ENCODE results near the gene HMGN5. TPM values are rescaled to one million over a fixed set of nuclear protein-coding genes. Genes with fewer than 3 reads are reported as not detected.

HMGN5 gene
- polyA plus RNA-seq, 1 of the 3 experiments (the other 2 are of a cell fraction): 1.5 TPM

- TF ChIP-seq, protein P1, sequence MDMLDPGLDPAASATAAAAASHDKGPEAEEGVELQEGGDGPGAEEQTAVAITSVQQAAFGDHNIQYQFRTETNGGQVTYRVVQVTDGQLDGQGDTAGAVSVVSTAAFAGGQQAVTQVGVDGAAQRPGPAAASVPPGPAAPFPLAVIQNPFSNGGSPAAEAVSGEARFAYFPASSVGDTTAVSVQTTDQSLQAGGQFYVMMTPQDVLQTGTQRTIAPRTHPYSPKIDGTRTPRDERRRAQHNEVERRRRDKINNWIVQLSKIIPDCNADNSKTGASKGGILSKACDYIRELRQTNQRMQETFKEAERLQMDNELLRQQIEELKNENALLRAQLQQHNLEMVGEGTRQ (IDR thresholded peaks at IDR 0.05; ENCODE audit: borderline replicate concordance, low read depth, low read length): no peak
- no peak for TF ChIP-seq RCOR1 (IDR thresholded peaks at IDR 0.05; ENCODE audit: low read length)
Measured at GRCh38 chrX:81121513-81122363, 80.0 kb downstream of the HMGN5 start (continued).

DNA sequence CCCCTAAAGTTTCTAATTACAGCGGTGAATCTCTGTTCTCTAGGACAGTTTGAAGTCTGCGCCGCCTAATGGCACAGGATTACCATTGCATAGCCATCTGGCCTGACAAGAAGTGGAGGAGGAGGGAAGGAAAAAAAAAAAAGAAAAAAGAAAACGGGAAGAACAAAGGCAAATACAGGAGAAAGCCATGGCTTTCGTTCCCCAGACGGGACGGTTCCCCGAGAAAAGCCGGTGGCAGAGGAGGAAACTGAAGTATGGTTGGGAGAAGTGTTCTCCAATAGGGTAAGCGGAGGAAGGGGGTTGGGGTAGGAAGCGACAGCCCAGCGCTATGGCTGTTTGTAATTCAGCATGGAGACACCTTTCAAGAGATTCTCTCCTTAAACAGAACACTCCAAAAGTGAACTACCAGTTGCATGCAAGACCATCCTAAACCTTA lies 80.8 kb downstream of the HMGN5 start:
- no peak overlapping the region for H3K27ac ChIP-seq (ENCODE audit: low read depth in 2 of 2, low read length in 1 of 2)
- TF ChIP-seq, protein P2, sequence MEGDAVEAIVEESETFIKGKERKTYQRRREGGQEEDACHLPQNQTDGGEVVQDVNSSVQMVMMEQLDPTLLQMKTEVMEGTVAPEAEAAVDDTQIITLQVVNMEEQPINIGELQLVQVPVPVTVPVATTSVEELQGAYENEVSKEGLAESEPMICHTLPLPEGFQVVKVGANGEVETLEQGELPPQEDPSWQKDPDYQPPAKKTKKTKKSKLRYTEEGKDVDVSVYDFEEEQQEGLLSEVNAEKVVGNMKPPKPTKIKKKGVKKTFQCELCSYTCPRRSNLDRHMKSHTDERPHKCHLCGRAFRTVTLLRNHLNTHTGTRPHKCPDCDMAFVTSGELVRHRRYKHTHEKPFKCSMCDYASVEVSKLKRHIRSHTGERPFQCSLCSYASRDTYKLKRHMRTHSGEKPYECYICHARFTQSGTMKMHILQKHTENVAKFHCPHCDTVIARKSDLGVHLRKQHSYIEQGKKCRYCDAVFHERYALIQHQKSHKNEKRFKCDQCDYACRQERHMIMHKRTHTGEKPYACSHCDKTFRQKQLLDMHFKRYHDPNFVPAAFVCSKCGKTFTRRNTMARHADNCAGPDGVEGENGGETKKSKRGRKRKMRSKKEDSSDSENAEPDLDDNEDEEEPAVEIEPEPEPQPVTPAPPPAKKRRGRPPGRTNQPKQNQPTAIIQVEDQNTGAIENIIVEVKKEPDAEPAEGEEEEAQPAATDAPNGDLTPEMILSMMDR (IDR thresholded peaks at IDR 0.05): peak; percentile 70
- TF ChIP-seq MEF2A (IDR thresholded peaks at IDR 0.05; ENCODE audit: borderline replicate concordance, low read depth) (no peak), RAD21 (IDR thresholded peaks at IDR 0.05; ENCODE audit: low read length) (peak; percentile 29; the same call in 1 of the 2 replicates)
- H4K20me1 ChIP-seq (ENCODE audit: insufficient read depth): no peaks in the 10 kb centered on the region
- no peaks in the 10 kb centered on the region for H3K9me3 ChIP-seq
- no peaks in the 10 kb centered on the region for H3K79me2 ChIP-seq (ENCODE audit: insufficient read depth)
- 11% methylated on average over 12 of the region's 12 CpGs for WGBS (ENCODE audit: low lambda C conversion rate)
- peak overlapping the region; percentile 54 to 59 for H3K4me3 ChIP-seq (ENCODE audit: low read depth in 2 of 2, low read length in 1 of 2)
- DNase-seq: peak; percentile 8
- H3K4me1 ChIP-seq (ENCODE audit: control insufficient read depth in 1 of 2, insufficient read depth in 2 of 2, low read depth in 1 of 2, low read length in 1 of 2): no peaks in the 10 kb centered on the region; a peak in 1 of 4 replicates
- no peaks in the 10 kb centered on the region for H3K9me2 ChIP-seq
- no peaks in the 10 kb centered on the region for H3F3A ChIP-seq (replicated peaks; ENCODE audit: insufficient read depth)
- CTCF ChIA-PET: interaction anchor here (0.6 to 2.8 kb wide), 6 partner anchors 9 to 73 kb away, joined by 3 to 15 read pairs (median 3); no protein-coding TSS in a partner anchor
- H3K4me2 ChIP-seq: peak overlapping the region; percentile 71
- H3K9ac ChIP-seq: no peak overlapping the region
- no peaks in the 10 kb centered on the region for H3K27me3 ChIP-seq (ENCODE audit: insufficient read depth)
- no peaks in the 10 kb centered on the region for H3K36me3 ChIP-seq (replicated peaks in 1 of 2; ENCODE audit: control insufficient read depth in 1 of 2, insufficient read depth in 2 of 2, low read length in 1 of 2)
- H2AFZ ChIP-seq (ENCODE audit: low read depth): peak overlapping the region; percentile 85
- POLR2A ChIA-PET: no interaction called here

DNA sequence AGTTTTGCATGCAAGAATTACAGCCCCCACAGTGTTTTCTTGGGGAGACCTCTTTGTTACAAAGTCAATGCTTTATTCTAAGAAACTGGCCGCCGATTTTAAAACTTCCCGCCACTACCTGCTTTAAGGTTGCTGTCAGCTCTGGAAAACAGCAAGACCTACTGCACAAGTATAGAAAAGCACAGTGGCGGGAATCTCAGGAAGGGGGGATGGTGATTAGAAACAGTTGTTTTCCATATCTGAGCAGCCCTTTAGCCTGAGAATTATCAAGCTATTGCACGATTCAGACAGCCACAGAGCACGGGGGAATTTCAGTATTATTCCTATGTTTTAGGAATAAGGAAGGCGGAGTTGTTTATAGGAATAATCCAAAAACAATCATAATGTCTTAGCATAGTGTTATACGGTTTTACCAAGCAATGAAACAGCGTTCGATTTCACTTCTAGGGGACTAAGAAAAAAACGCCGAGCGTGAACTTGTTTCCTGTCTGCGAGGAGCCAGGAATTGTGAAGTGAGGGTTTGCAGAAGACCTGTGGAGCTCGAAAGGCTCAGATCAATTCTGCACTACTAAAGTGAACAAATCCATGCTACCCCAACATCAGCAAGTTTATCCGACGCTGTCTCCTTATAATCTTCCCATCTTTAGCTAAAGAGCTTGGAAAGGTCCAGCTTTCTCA lies 81.3 kb downstream of the HMGN5 start:
- ChIA-PET POLR2A (no interaction called here), CTCF (interaction anchor here (0.6 to 2.8 kb wide), 5 partner anchors 10 to 160 kb away, joined by 3 to 15 read pairs (median 3); no protein-coding TSS in a partner anchor)
- no peaks in the 10 kb centered on the region for H3K27me3 ChIP-seq (ENCODE audit: insufficient read depth)
- H2AFZ ChIP-seq (ENCODE audit: low read depth): peak overlapping the region; percentile 85
- no peak overlapping the region for H3K27ac ChIP-seq (ENCODE audit: low read depth in 2 of 2, low read length in 1 of 2)
- H3K9ac ChIP-seq: no peak overlapping the region
- H3K4me2 ChIP-seq: peak overlapping the region; percentile 71
- peak overlapping the region; percentile 54 to 59 for H3K4me3 ChIP-seq (ENCODE audit: low read depth in 2 of 2, low read length in 1 of 2)
- H4K20me1 ChIP-seq (ENCODE audit: insufficient read depth): no peaks in the 10 kb centered on the region
- no peaks in the 10 kb centered on the region for H3K9me3 ChIP-seq
- no peaks in the 10 kb centered on the region for H3K9me2 ChIP-seq
- H3F3A ChIP-seq (replicated peaks; ENCODE audit: insufficient read depth): no peaks in the 10 kb centered on the region
- H3K36me3 ChIP-seq (replicated peaks in 1 of 2; ENCODE audit: control insufficient read depth in 1 of 2, insufficient read depth in 2 of 2, low read length in 1 of 2): no peaks in the 10 kb centered on the region
- TF ChIP-seq, protein P2 (IDR thresholded peaks at IDR 0.05): no peak
- TF ChIP-seq JUND (IDR thresholded peaks at IDR 0.05) (no peak), TCF12 (IDR thresholded peaks at IDR 0.05) (no peak)
- H3K79me2 ChIP-seq (ENCODE audit: insufficient read depth): no peaks in the 10 kb centered on the region
- no peaks in the 10 kb centered on the region; a peak in 1 of 4 replicates for H3K4me1 ChIP-seq (ENCODE audit: control insufficient read depth in 1 of 2, insufficient read depth in 2 of 2, low read depth in 1 of 2, low read length in 1 of 2)
- WGBS (ENCODE audit: low lambda C conversion rate): 1% methylated on average over 17 of the region's 17 CpGs
- no peak for DNase-seq

Data from SK-N-SH (cell line).